Measurements from ENCODE around the gene SGMS1. TPM values are rescaled to one million over a fixed set of nuclear protein-coding genes. Genes with fewer than 3 reads are reported as not detected.

Gene SGMS1
- total and polyA plus RNA-seq, 2 experiments from 2014 or later = 15.0 to 34.7 TPM

GRCh38 chr10:50601974-50602373 is 21.8 kb downstream of the SGMS1 start:
- Mint-ChIP-seq H3K27me3 (ENCODE audit: insufficient read depth, low read depth, poor library complexity) (peaks cover 3% of the 10 kb centered on the region), H3K4me3 (no peak overlapping the region), H3K9me3 (no peaks in the 10 kb centered on the region), H3K27ac (no peak overlapping the region; the same call in 1 of the 2 replicates), H3K4me1 (peaks cover 52% of the 10 kb centered on the region), H3K36me3 (ENCODE audit: low read depth) (no peaks in the 10 kb centered on the region)
- no peak overlapping the region for H3K4me3 ChIP-seq
- no peaks in the 10 kb centered on the region for H3K36me3 ChIP-seq (ENCODE audit: insufficient read depth)
- TF ChIP-seq ZNF331 (CRISPR knock-in tag; IDR thresholded peaks at IDR 0.05; ENCODE audit: low read depth) (no peak), CTCF (conservative IDR thresholded peaks at IDR 0.05; ENCODE audit: low read depth in 2 of 2) (no peak), CREB1 (CRISPR knock-in tag; IDR thresholded peaks at IDR 0.05; ENCODE audit: low read depth) (no peak), JUNB (IDR thresholded peaks at IDR 0.05; ENCODE audit: unreplicated experiment) (no peak), POLR2AphosphoS5 (IDR thresholded peaks at IDR 0.05; ENCODE audit: low read depth) (no peak), ZNF114 (CRISPR knock-in tag; IDR thresholded peaks at IDR 0.05) (no peak), EZH2 (IDR thresholded peaks at IDR 0.05; ENCODE audit: low read depth, unreplicated experiment) (no peak), EZH2phosphoT487 (IDR thresholded peaks at IDR 0.05; ENCODE audit: unreplicated experiment) (no peak), STAT1 (IDR thresholded peaks at IDR 0.05; ENCODE audit: unreplicated experiment) (no peak), ETS1 (IDR thresholded peaks at IDR 0.05) (no peak), ZNF462 (CRISPR knock-in tag; IDR thresholded peaks at IDR 0.05) (no peak), REST (IDR thresholded peaks at IDR 0.05; ENCODE audit: unreplicated experiment) (no peak), NANOG (IDR thresholded peaks at IDR 0.05; ENCODE audit: borderline replicate concordance) (no peak)
- no peaks in the 10 kb centered on the region for H3K9me2 ChIP-seq (ENCODE audit: insufficient read depth)
- H4K20me1 ChIP-seq (replicated peaks; ENCODE audit: insufficient read depth) = no peaks in the 10 kb centered on the region; the same call in 1 of the 2 replicates
- ATAC-seq (no peak), DNase-seq (ENCODE audit: low spot score) (no peak)
- H3K4me1 ChIP-seq (ENCODE audit: insufficient read depth) = peaks cover 27% of the 10 kb centered on the region
- H3K27ac ChIP-seq (ENCODE audit: low read depth) = no peak overlapping the region
- H3F3A ChIP-seq (replicated peaks; ENCODE audit: low read depth) = no peaks in the 10 kb centered on the region
- peaks cover 98% of the 10 kb centered on the region for H3K79me2 ChIP-seq (replicated peaks; ENCODE audit: insufficient read depth)
- H2AFZ ChIP-seq = no peak overlapping the region
- no peak overlapping the region for H3K4me2 ChIP-seq
- H3K27me3 ChIP-seq (ENCODE audit: insufficient read depth) = no peaks in the 10 kb centered on the region
